Activated CD8-positive, alpha-beta T cell treated with anti-CD3 and anti-CD28 coated beads for 36 hours (primary cell): ENCODE data around the gene EGFL8. TPM values are rescaled to one million over a fixed set of nuclear protein-coding genes. Genes with fewer than 3 reads are reported as not detected.
"Not testable (repeated sequence)": the region's sequence is repeated elsewhere in the genome, so short reads cannot be mapped to it uniquely, and the experiment has no call there.

Source experiments
- ATAC-seq: fragments of 200-7000 bp; cut with Tn5 transposase; one replicate; pipeline ENCODE4 v1.10.0; 2021; ENCODE audit warnings: mild to moderate bottlenecking, moderate library complexity
- CTCF ChIA-PET: fragments of 350-600 bp; sonication (Branson Sonifier 250); formaldehyde crosslinking; loops from one replicate; lab custom pipeline; 2021; ENCODE audit warnings: antibody characterized with exemption; lab: Charles Lee
- POLR2A ChIA-PET: fragments of 350-600 bp; sonication (Branson Sonifier 250); formaldehyde crosslinking; loops from one replicate; lab custom pipeline; 2021; ENCODE audit warnings: antibody characterized with exemption; lab: Charles Lee
- DNase-seq: peaks from one replicate; pipeline ENCODE4 v3.0.0-alpha.2; 2020
- H3K27ac Mint-ChIP-seq: one replicate; pipeline ENCODE4 v1.8.0; 2021; ENCODE audit warnings: mild to moderate bottlenecking, mixed read lengths
- H3K27me3 Mint-ChIP-seq: one replicate; pipeline ENCODE4 v1.8.0; 2021; ENCODE audit warnings: mixed read lengths
- H3K36me3 Mint-ChIP-seq: one replicate; pipeline ENCODE4 v1.8.0; 2021; ENCODE audit warnings: low read depth, mixed read lengths
- H3K4me1 Mint-ChIP-seq: one replicate; pipeline ENCODE4 v1.8.0; 2021; ENCODE audit warnings: low read depth, mixed read lengths
- H3K4me3 Mint-ChIP-seq: one replicate; pipeline ENCODE4 v1.8.0; 2021; ENCODE audit warnings: mild to moderate bottlenecking, moderate library complexity, mixed read lengths
- H3K9me3 Mint-ChIP-seq: one replicate; pipeline ENCODE4 v1.8.0; 2021; ENCODE audit warnings: mixed read lengths
- CTCF ChIP-seq: fragments of 200-600 bp; IDR thresholded peaks from one replicate; pipeline ENCODE4 v1.8.0; 2022; ENCODE audit warnings: antibody characterized with exemption, mild to moderate bottlenecking
- intact Hi-C: fragments of 100-400 bp; cut with micrococcal nuclease; formaldehyde crosslinking; loops from one replicate; pipeline ENCODE4 v1.10.0; 2022
- total RNA-seq, 2 experiments: library from RNA; stranded (reverse); gene quantifications; one replicate each; pipeline ENCODE4 v1.2.3, GENCODE V29; 2021

EGFL8 gene
- total RNA-seq, 2 experiments from 2014 or later, result 13.3 to 14.0 TPM

GRCh38 chr6:32202186-32202585 lies 37.8 kb downstream of the EGFL8 start:
- Mint-ChIP-seq H3K9me3 (no peaks in the 10 kb centered on the region), H3K4me3 (no peak overlapping the region), H3K27me3 (no peaks in the 10 kb centered on the region), H3K4me1 (no peaks in the 10 kb centered on the region), H3K27ac (no peak overlapping the region), H3K36me3 (no peaks in the 10 kb centered on the region)
- ChIA-PET CTCF (no interaction called here), POLR2A (no interaction called here)
- intact Hi-C loops, result no loop called here
- ATAC-seq (no peak), DNase-seq (no peak)
- TF ChIP-seq CTCF, result no peak

GRCh38 chr6:32203426-32204267 lies 39.3 kb downstream of the EGFL8 start:
- intact Hi-C loops, result no loop called here
- Mint-ChIP-seq H3K36me3 (no peaks in the 10 kb centered on the region), H3K4me3 (no peak overlapping the region), H3K27ac (no peak overlapping the region), H3K9me3 (no peaks in the 10 kb centered on the region), H3K27me3 (no peaks in the 10 kb centered on the region), H3K4me1 (no peaks in the 10 kb centered on the region)
- ChIA-PET CTCF (interaction anchor here (1.6 kb wide), 1 partner anchor 85 kb away, joined by 5 read pairs; no protein-coding TSS in a partner anchor), POLR2A (no interaction called here)
- no peak for TF ChIP-seq CTCF
- DNase-seq, result no peak
- no peak for ATAC-seq

GRCh38 chr6:32204268-32204715 lies 39.9 kb downstream of the EGFL8 start:
- no peaks in the 10 kb centered on the region for H3K4me1 Mint-ChIP-seq
- ATAC-seq (no peak), DNase-seq (no peak)
- no peak for TF ChIP-seq CTCF
- intact Hi-C loops, result no loop called here
- no peaks in the 10 kb centered on the region for H3K9me3 Mint-ChIP-seq
- H3K27me3 Mint-ChIP-seq, result no peaks in the 10 kb centered on the region
- H3K4me3 Mint-ChIP-seq, result no peak overlapping the region
- H3K27ac Mint-ChIP-seq, result no peak overlapping the region
- CTCF ChIA-PET, result interaction anchor here (1.6 kb wide), 1 partner anchor 86 kb away, joined by 5 read pairs; no protein-coding TSS in a partner anchor
- no peaks in the 10 kb centered on the region for H3K36me3 Mint-ChIP-seq
- POLR2A ChIA-PET, result no interaction called here

- H3K27me3 Mint-ChIP-seq, result no peaks in the 10 kb centered on the region
- ATAC-seq (no peak), DNase-seq (no peak)
- TF ChIP-seq CTCF, result no peak
- no peaks in the 10 kb centered on the region for H3K9me3 Mint-ChIP-seq
- no peak overlapping the region for H3K4me3 Mint-ChIP-seq
- no peaks in the 10 kb centered on the region for H3K4me1 Mint-ChIP-seq
- intact Hi-C loops, result no loop called here
- H3K36me3 Mint-ChIP-seq, result no peaks in the 10 kb centered on the region
- ChIA-PET POLR2A (no interaction called here), CTCF (interaction anchor here (1.8 kb wide), 1 partner anchor 90 kb away, joined by 6 read pairs; no protein-coding TSS in a partner anchor)
- H3K27ac Mint-ChIP-seq, result no peak overlapping the region
Observed at GRCh38 chr6:32208996-32209395, 44.6 kb downstream of the EGFL8 start.

GRCh38 chr6:32210191-32210601 lies 45.8 kb downstream of the EGFL8 start:
- intact Hi-C loops, result no loop called here
- Mint-ChIP-seq H3K27me3 (no peaks in the 10 kb centered on the region), H3K4me3 (no peak overlapping the region), H3K9me3 (no peaks in the 10 kb centered on the region), H3K36me3 (no peaks in the 10 kb centered on the region), H3K4me1 (no peaks in the 10 kb centered on the region), H3K27ac (no peak overlapping the region)
- no peak for DNase-seq
- ChIA-PET CTCF (no interaction called here), POLR2A (no interaction called here)
- ATAC-seq, result no peak
- TF ChIP-seq CTCF, result no peak

GRCh38 chr6:32211432-32211831 lies 47.0 kb downstream of the EGFL8 start:
- CTCF ChIA-PET, H3K4me3 Mint-ChIP-seq, H3K27ac Mint-ChIP-seq, DNase-seq, POLR2A ChIA-PET, ATAC-seq, H3K36me3 Mint-ChIP-seq, H3K4me1 Mint-ChIP-seq, H3K9me3 Mint-ChIP-seq, H3K27me3 Mint-ChIP-seq, intact Hi-C loops: not testable (repeated sequence)
